Body of pancreas (tissue), 4 donors: ENCODE measurements around the gene SNX22. TPM values are rescaled to one million over a fixed set of nuclear protein-coding genes. Genes with fewer than 3 reads are reported as not detected.

Experiments used
- ATAC-seq: fragments of 150-250 bp; one replicate; pipeline ENCODE4 v1.9.1; 2016
- DNase-seq, 4 donors: peaks; one replicate each; pipeline ENCODE4 v3.0.0-alpha.2; 2019
- H3K27ac ChIP-seq, 4 donors: fragments of 200-600 bp; sonication (generic); 1 replicate in 3 of 4; 2 replicates in 1 of 4; pipeline versions ENCODE4 v1.5.1 to v1.6.1; 2016 to 2019; ENCODE audit warnings: mild to moderate bottlenecking in 1 of 4, mixed read lengths in 1 of 4, moderate library complexity in 1 of 4
- H3K27me3 ChIP-seq, 2 donors: fragments of 200-600 bp; sonication (generic); one replicate each; pipeline ENCODE4 v1.6.0; 2016; ENCODE audit warnings: mild to moderate bottlenecking in 1 of 2
- H3K36me3 ChIP-seq, 2 donors: fragments of 200-600 bp; sonication (generic); replicated peaks in 1 of 2; 2 replicates each; pipeline ENCODE4 v1.5.1; 2016; ENCODE audit warnings: low read depth in 2 of 2; ENCODE audit not compliant: insufficient read depth in 1 of 2
- H3K4me1 ChIP-seq: fragments of 200-600 bp; sonication (generic); one replicate; pipeline ENCODE4 v1.6.0; 2016
- H3K4me3 ChIP-seq, 2 donors: fragments of 200-600 bp; sonication (generic); 1 replicate in 1 of 2; 2 replicates in 1 of 2; pipeline ENCODE4 v1.5.1; 2016 to 2019
- H3K9me3 ChIP-seq, 3 donors: fragments of 200-600 bp; sonication (generic); 1 replicate in 2 of 3; 2 replicates in 1 of 3; pipeline ENCODE4 v1.5.1; 2016
- CTCF ChIP-seq, 7 experiments: fragments of 450-650 bp in 4 of 7; fragments of 200-600 bp in 3 of 7; sonication (generic) in 3 of 7; IDR thresholded peaks; one replicate each; pipeline ENCODE4 v1.5.1; 2016 to 2019; ENCODE audit warnings: antibody characterized with exemption in 7 of 7
- POLR2A ChIP-seq, 3 donors: fragments of 450-650 bp; IDR thresholded peaks; one replicate each; pipeline ENCODE4 v1.6.1; 2016; ENCODE audit warnings: antibody characterized with exemption in 3 of 3, mild to moderate bottlenecking in 2 of 3
- WGBS, 2 donors: methylation state at CpG; one replicate each; pipeline ENCODE4 v1.1.5; 2017; 5-methylcytosine and 5-hydroxymethylcytosine counted together
- intact Hi-C: fragments of 100-400 bp; cut with DNase I; formaldehyde crosslinking; loops from one replicate; pipeline ENCODE4 v1.15.1; 2023
- total RNA-seq, 2 donors: library from RNA; depleted of rRNA; stranded (reverse); fragments of >200 nt; gene quantifications; one replicate each; pipeline ENCODE4 v1.1.0, GENCODE V29; 2016

SNX22 gene
- total RNA-seq, 2 donors from 2014 or later, result under 0.01 to 0.78 TPM

GRCh38 chr15:64162869-64163658 lies 11.5 kb downstream of the SNX22 start, which contains the start of gene PPIB:
PPIB (minus strand) TSS chr15:64163022; CDS start chr15:64162986, 36 bp downstream.
- peak within 1 kb of the TSS; percentile 78 to 96 for H3K4me3 ChIP-seq
- peak within 1 kb of the TSS; percentile 77 to 92 (median 82) for H3K27ac ChIP-seq
- peak; percentile 98 for DNase-seq
- ATAC-seq, result peak; percentile 96
- peaks cover 50% of the 10 kb centered on the region for H3K4me1 ChIP-seq
- peak in 6 of 7 experiments; percentile 15 to 61 (median 46) for TF ChIP-seq CTCF (IDR thresholded peaks at IDR 0.05)
- TF ChIP-seq POLR2A (IDR thresholded peaks at IDR 0.05), result peak; percentile 90 to 93 (median 92)
- H3K9me3 ChIP-seq, result no peaks in the 10 kb centered on the region
- 1 to 4% methylated on average over 6 to 60 of the region's 69 CpGs for WGBS, 2 donors
- intact Hi-C loops, result no loop called here
- H3K27me3 ChIP-seq, result no peaks in the 10 kb centered on the region
- peaks cover 13 to 23% of the 10 kb centered on the region in 2 donors for H3K36me3 ChIP-seq

- DNase-seq (peak in 3 of 4 donors; percentile 43 to 53 (median 47)), ATAC-seq (peak; percentile 4)
- H3K27ac ChIP-seq, result peak overlapping the region; percentile 66 to 92 (median 80)
- peaks cover 43% of the 10 kb centered on the region for H3K4me1 ChIP-seq
- peaks cover 10 to 15% of the 10 kb centered on the region in 2 donors for H3K36me3 ChIP-seq
- intact Hi-C loops, result no loop called here
- no peaks in the 10 kb centered on the region for H3K9me3 ChIP-seq
- H3K4me3 ChIP-seq, result no peak overlapping the region
- TF ChIP-seq CTCF (IDR thresholded peaks at IDR 0.05) (no peak), POLR2A (IDR thresholded peaks at IDR 0.05) (no peak)
- 47 to 48% methylated on average over 14 of the region's 14 CpGs for WGBS, 2 donors
- no peaks in the 10 kb centered on the region for H3K27me3 ChIP-seq
Observed at GRCh38 chr15:64163659-64164362, 12.3 kb downstream of the SNX22 start.

GRCh38 chr15:64164436-64164835 lies 12.9 kb downstream of the SNX22 start:
- Histone ChIP-seq H3K27me3 (no peaks in the 10 kb centered on the region), H3K9me3 (no peaks in the 10 kb centered on the region), H3K36me3 (peaks cover 8 to 9% of the 10 kb centered on the region in 2 donors), H3K4me3 (no peak overlapping the region), H3K27ac (no peak overlapping the region), H3K4me1 (peaks cover 37% of the 10 kb centered on the region)
- intact Hi-C loops, result no loop called here
- DNase-seq (no peak), ATAC-seq (no peak)
- no peak for TF ChIP-seq POLR2A (IDR thresholded peaks at IDR 0.05)
- TF ChIP-seq CTCF (IDR thresholded peaks at IDR 0.05), result no peak
- 90% methylated on average over 4 of the region's 4 CpGs for WGBS, 2 donors

- H3K9me3 ChIP-seq, result no peaks in the 10 kb centered on the region
- H3K36me3 ChIP-seq, result no peaks in the 10 kb centered on the region
- intact Hi-C loops, result no loop called here
- H3K4me1 ChIP-seq, result peaks cover 18% of the 10 kb centered on the region
- H3K27me3 ChIP-seq, result no peaks in the 10 kb centered on the region
- DNase-seq (no peak), ATAC-seq (no peak)
- H3K27ac ChIP-seq, result no peak overlapping the region
- no peak overlapping the region for H3K4me3 ChIP-seq
- 91 to 93% methylated on average over 5 of the region's 5 CpGs for WGBS, 2 donors
- no peak for TF ChIP-seq CTCF (IDR thresholded peaks at IDR 0.05)
- no peak for TF ChIP-seq POLR2A (IDR thresholded peaks at IDR 0.05)
Observed at GRCh38 chr15:64166102-64166890, 14.8 kb downstream of the SNX22 start.
